Astrocyte of the hippocampus (primary cell): Measurements from ENCODE around the gene AKR1C8.
"Not testable (repeated sequence)": the region's sequence is repeated elsewhere in the genome, so short reads cannot be mapped to it uniquely, and the experiment has no call there.

Source experiments
- DNase-seq: peaks from one replicate; pipeline ENCODE4 v3.0.0; 2011; ENCODE audit warnings: low read depth, low spot score

The AKR1C8 gene

GRCh38 chr10:5168897-5169420 lies 16.0 kb downstream of the AKR1C8 start:
- no peak for DNase-seq

GRCh38 chr10:5165738-5166137 lies 19.2 kb downstream of the AKR1C8 start:
- peak; percentile 11 for DNase-seq

- no peak for DNase-seq
Measured at GRCh38 chr10:5163487-5163886, 21.5 kb downstream of the AKR1C8 start.

- DNase-seq = no peak
Measured at GRCh38 chr10:5159126-5159525, 25.8 kb downstream of the AKR1C8 start.

- no peak for DNase-seq
Measured at GRCh38 chr10:5157501-5157900, 27.4 kb downstream of the AKR1C8 start.

GRCh38 chr10:5155951-5156350 lies 29.0 kb downstream of the AKR1C8 start:
- DNase-seq = no peak

- DNase-seq = no peak
Measured at GRCh38 chr10:5151076-5151475, 33.9 kb downstream of the AKR1C8 start.

GRCh38 chr10:5148678-5149032 lies 36.3 kb downstream of the AKR1C8 start:
- DNase-seq = no peak

GRCh38 chr10:5147981-5148677 lies 36.8 kb downstream of the AKR1C8 start:
- DNase-seq = no peak

- DNase-seq = no peak
Measured at GRCh38 chr10:5147255-5147980, 37.5 kb downstream of the AKR1C8 start.

- no peak for DNase-seq
Measured at GRCh38 chr10:5146920-5147254, 38.1 kb downstream of the AKR1C8 start.

- no peak for DNase-seq
Measured at GRCh38 chr10:5143137-5143536, 41.8 kb downstream of the AKR1C8 start.

- no peak for DNase-seq
Measured at GRCh38 chr10:5142199-5142598, 42.8 kb downstream of the AKR1C8 start.

GRCh38 chr10:5137699-5138098 lies 47.3 kb downstream of the AKR1C8 start:
- not testable (repeated sequence) for DNase-seq

- DNase-seq = no peak
Measured at GRCh38 chr10:5136468-5137087, 48.4 kb downstream of the AKR1C8 start.

- no peak for DNase-seq
Measured at GRCh38 chr10:5135581-5135980, 49.4 kb downstream of the AKR1C8 start.

- no peak for DNase-seq
Measured at GRCh38 chr10:5125315-5126044, 59.5 kb downstream of the AKR1C8 start.

GRCh38 chr10:5123886-5124285 lies 61.1 kb downstream of the AKR1C8 start:
- no peak for DNase-seq

GRCh38 chr10:5119997-5120396 lies 65.0 kb downstream of the AKR1C8 start:
- not testable (repeated sequence) for DNase-seq

GRCh38 chr10:5117026-5117425 lies 67.9 kb downstream of the AKR1C8 start:
- DNase-seq = no peak

- no peak for DNase-seq
Measured at GRCh38 chr10:5116621-5117020, 68.3 kb downstream of the AKR1C8 start.

- not testable (repeated sequence) for DNase-seq
Measured at GRCh38 chr10:5109861-5110260, 75.1 kb downstream of the AKR1C8 start.
